ENCODE measurements around the gene PDGFD.
"Not testable (repeated sequence)": the region's sequence is repeated elsewhere in the genome, so short reads cannot be mapped to it uniquely, and the experiment has no call there.

PDGFD gene

GRCh38 chr11:104049116-104049515 lies 114.8 kb downstream of the PDGFD start:
- DNase-seq: no peak

- not testable (repeated sequence) for DNase-seq
Observed at GRCh38 chr11:104046858-104047257, 117.1 kb downstream of the PDGFD start.

- DNase-seq: no peak
Observed at GRCh38 chr11:104046331-104046730, 117.6 kb downstream of the PDGFD start.

- no peak for DNase-seq
Observed at GRCh38 chr11:104043678-104044239, 120.2 kb downstream of the PDGFD start.

GRCh38 chr11:104043142-104043541 lies 120.8 kb downstream of the PDGFD start:
- no peak for DNase-seq

DNA sequence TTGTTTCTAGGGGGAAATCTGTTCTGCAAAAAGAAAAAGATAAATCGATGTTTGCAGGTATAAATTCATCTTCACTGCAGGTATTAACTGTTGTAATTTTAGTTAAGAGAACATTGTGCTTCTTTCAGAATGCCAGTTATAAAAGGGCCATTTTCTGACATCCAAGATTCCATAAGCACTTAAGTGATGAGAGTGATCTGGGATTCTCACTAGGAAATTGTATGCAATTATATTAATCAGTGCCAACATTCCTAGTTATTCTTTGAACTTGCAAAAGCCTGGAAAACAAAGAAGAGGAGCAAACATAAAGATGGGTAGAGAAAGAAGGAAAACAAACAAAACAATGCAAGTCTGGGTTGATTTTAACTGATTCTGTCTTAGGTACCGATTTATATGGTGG lies 122.2 kb downstream of the PDGFD start:
- no peak for DNase-seq

- no peak for DNase-seq
Observed at GRCh38 chr11:104036995-104037394, 127.0 kb downstream of the PDGFD start.

- DNase-seq: no peak
Observed at GRCh38 chr11:104036588-104036987, 127.4 kb downstream of the PDGFD start, which contains the start of gene DDI1. Gene DDI1 (plus strand): TSS chr11:104036640. CDS start chr11:104036823, 183 bp downstream.

DNA sequence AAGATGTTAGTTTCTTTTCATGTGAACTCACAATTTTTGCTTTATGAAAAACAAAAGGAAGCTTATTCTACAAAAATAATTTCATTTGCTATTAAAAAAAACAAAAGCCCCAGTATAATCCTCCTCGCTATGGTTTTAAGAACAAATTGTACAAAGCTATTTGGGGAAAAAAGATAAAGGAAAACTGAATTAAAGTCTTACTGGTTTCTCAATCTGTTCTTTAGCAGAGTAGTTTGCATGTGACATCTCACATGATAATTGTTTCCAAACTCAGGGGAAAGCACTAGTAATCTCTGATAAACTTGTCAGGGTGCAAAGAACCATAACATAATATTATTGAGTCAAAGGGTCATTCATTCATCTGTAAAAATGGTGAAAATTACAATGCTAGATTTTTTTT lies 130.4 kb downstream of the PDGFD start:
- no peak for DNase-seq

GRCh38 chr11:104033134-104033533 lies 130.8 kb downstream of the PDGFD start:
- peak; percentile 22 for DNase-seq

DNA sequence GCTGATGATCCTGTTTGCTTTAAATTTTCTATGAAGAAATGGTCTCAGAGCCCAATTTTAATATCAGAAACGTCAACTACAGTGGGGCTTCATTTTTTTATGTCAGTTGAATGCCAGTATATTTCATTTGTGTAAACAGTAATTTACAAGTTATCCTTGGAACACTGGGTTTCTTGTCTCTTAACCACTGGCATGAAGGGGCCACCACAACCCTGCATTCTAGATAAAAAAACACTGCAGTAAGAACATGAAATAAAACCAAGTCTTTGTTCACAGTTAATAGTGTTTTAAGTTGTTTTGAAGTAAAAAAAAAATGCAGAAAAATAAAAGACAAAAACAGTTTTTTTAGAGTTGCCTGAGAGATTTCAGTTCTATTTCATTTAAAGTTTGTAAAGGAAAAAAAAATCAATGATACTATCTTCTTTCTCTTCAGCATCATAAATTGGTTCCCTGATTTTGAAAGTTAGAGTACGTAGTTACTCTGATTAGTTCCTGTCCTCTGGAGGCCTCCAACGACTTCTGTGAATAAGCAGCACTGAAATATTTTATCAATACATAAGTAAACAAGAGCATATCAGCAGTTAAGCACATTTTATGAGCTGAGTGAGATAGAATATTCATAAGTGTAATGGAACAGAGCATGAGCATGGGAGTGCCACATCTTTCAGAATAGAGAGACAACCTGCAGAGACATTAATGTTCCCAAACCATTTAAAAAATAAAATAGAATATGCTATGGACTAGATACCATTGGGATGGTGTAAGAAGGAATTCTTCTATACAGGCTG lies 135.3 kb downstream of the PDGFD start:
- peak; percentile 63 for DNase-seq

- DNase-seq: no peak
Observed at GRCh38 chr11:104024572-104024971, 139.4 kb downstream of the PDGFD start.

DNA sequence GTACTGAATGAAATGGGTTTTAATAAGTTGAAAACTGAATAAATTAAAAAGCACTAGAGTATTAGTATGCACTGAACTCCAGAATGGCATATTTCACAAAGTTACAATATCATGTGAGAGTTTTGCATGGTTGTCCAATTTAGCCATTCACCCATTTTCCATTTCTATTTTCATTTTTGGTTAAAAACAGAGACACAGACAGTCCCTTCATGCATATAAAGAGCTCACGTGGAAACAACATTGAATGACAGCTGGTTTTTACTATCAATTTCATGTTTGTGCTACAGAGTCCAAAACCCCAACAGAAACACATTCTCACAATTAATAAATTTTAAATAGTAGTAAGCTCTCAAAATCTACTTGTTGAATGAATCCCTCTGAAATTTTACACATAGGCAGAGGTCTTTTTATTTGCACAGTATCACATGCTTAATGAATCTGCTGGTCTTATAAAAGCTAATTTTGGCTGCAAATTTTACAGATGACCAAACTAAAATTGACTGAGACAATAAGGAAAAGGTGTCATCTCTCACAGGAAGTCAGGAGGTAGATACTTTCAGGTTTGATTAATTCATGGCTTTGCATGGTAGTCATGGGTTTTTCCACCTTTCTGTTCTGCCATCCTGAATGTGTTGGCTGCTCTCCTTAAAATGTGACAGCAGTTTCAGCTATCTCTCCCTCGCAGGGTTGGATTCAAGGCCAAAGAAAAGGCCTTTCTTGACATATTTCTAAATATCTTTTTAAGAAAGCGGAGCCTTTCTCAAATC lies 148.1 kb downstream of the PDGFD start:
- DNase-seq: no peak

DNA sequence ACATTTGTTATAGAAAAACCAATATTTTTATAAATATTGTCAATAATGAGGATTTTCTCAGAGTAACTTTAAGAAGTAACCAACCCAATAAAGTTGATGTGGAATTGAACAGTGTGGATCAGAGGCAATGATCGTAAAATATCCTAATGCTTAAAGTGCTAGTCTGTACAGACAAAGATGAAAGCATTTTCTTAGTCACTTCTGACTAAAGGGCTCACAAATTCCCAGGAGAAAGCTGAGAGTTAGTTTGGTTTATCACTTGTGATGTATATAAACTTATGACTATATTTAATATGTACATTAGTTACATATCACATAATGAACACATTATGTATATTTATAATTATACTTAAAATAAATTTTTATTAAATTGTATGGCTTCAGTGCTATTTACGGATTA lies 152.9 kb downstream of the PDGFD start:
- no peak for DNase-seq

GRCh38 chr11:104009744-104010143 lies 154.2 kb downstream of the PDGFD start:
- no peak for DNase-seq

DNA sequence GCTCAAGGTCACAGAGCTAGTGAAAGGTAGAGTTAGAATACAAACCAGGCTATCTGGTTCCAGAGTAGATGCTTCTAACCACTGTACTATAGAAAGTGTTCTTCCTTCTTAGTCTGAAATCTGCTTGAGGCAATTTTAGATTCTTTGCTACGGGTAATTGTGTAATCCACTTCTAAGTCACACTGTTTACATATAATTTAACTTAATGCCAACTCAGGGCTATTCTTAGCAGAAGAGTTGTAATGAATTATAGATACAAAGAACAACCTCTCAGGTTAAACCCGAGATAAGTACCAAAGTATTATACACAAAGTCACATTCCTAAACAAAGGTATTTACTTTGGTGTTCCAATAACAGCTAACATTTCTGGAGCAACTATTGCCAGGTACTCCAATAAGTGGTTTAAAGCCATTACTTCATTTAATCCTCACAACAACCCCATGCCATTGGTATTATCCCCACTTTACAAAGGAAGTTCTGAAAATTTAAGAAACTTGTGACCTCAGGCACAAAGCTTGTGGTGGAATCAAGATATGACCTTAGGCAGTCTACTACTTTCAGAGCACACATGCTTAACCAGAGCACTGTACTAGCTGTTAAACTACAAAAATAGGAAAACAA lies 158.6 kb downstream of the PDGFD start:
- DNase-seq: no peak

DNA sequence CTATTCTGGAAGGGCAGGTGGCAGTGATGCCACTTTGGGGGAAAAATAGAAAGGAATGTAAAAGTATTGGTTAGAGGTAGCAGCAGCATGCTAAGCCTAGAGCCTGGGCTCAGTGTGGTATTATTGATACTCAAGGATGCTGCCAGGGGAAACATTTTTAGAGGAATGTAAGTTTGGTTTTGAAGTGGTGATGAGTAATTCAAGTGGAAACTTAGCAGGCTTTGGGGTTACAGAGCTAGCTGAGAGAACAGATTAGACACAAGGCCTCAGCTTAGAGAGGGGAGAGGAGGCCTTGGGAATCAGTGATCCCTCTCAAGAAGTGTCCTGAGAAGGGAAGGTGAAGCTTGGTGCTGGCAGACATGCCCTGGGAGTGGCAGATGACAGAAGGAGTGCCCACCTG lies 160.5 kb downstream of the PDGFD start:
- no peak for DNase-seq

DNA sequence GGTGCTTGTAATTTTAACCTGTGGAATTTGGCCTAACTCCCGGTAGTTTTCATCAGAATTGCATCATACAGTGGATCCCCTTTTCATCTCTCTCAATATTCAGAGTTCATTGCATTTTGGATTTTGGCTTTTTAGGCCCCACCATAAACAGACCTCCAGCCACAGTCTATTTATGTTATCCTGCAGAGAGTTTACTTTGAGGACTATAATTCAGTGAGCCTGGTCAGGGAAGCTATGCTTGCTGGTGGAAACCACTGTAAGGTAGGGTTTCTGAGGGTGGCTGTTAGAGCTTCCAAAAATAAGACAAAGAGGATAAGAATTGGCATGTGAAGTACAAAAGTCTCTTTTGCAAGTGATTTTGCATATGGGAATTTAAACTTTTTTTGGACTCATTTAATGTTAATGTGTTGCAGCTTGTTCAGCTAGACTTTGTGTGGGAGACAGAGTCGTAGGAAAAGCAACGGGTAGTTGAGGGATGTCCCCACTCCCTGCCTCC lies 162.3 kb downstream of the PDGFD start:
- no peak for DNase-seq

DNA sequence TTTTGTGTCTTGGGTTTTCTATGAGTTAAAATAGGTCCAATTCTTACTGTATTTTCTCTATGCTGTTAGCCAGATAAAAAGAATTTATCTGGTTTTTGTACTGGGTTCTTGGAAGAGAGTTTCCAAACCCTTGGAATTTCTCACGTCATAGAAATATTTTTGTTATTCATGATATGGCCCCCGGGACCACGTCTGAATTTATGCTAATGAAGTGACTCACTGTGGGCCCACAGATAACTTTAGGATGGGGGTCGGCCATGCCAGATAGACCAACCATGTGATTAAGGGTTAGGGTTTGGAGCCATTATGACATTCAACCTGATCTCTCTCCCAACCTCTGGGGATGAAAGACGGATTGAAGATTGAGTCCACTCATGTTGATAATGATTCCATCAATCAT lies 163.1 kb downstream of the PDGFD start:
- no peak for DNase-seq

DNA sequence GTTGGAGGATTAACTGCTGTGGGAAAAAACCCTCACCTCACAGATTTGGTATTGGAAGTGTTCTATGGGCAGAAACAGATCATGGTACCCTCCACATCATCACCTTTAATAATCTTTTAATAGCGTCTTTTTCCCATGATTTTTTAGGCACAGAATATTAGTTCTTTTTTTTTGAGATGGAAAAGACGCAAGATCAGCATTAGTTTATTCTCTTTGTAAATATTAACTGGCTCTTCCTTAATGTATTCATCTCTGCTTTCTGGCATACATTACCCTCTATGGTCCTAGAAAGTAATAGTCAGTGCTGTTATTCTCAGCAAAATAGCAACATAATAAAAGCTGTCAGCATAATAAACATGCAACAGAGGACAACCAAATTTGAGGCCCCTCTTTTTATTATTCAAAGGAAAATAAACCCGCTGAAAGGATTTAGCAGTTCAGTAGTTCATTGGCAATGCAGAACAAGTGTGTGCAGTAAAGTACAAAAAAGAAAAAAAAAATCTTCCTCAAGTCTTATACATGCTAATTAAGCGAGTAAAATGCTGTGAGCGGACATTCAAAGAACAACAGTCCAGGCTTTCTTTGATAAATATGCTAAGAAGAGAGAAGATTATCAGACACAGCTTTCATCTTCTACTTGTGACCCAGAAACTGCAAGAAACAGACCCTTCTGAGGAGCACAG lies 165.0 kb downstream of the PDGFD start:
- no peak for DNase-seq

DNA sequence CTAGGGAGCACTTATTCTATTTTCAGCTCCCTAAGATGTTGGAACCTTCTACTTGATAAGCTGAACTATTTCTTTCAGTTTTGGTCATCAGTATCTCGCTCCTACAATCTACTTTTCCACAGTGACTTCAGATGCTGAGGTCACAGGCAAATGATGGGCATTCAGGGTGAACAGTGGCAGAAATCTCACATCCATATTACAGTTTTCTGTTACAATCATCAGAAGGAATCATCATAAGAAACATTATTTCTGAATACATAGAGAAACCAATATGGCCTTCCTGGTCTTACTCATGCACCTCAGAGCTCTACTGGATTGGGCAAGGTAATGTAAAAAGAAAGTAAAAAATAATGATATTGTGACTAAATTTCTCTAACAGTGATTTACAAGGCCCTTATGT lies 166.9 kb downstream of the PDGFD start:
- DNase-seq: no peak

DNA sequence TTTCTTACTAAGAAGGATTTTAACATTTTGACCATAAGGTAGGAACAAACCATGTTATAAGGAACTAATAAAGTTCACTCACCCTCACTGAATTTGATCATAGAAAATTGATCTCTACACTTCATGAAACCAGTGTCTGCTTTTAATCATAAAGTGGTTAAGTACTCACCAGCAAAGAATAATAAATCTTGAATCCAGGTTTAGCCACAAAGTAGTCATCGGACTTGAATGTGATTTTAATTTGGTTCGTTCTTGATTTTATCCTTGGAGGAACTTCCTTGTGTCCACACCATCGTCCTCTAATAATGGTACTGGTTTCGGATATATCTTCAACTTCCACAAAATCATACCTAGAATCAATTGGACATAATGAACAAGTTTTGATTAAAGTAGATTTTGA lies 168.1 kb downstream of the PDGFD start:
- DNase-seq: no peak

DNA sequence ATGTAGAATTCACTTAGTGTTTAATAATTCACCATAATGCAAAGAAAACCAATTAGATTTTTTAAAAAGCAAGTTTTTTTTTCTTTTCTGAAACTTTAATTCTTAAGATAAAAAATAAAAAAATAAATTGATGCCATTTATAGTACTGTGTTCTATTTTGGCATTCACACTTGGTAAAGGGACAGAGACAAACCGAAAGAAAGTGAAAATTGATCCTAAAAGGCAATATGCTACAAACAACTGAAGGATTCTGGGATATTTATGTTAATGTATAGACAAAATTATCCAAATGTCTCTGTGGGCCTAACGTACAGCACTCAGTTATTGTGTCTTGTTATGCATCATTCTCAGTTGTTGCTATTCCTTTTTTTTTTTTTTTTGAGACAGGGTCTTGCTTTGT lies 169.4 kb downstream of the PDGFD start:
- DNase-seq: no peak
